HG03097 (cell line): Measurements from ENCODE around the gene LDB3.

Experiments used
- ATAC-seq: cut with Tn5 transposase; IDR thresholded peaks from one replicate; pipeline ENCODE4 v1.9.1; 2021; ENCODE audit not compliant: unreplicated experiment, low FRiP score

The LDB3 gene

DNA sequence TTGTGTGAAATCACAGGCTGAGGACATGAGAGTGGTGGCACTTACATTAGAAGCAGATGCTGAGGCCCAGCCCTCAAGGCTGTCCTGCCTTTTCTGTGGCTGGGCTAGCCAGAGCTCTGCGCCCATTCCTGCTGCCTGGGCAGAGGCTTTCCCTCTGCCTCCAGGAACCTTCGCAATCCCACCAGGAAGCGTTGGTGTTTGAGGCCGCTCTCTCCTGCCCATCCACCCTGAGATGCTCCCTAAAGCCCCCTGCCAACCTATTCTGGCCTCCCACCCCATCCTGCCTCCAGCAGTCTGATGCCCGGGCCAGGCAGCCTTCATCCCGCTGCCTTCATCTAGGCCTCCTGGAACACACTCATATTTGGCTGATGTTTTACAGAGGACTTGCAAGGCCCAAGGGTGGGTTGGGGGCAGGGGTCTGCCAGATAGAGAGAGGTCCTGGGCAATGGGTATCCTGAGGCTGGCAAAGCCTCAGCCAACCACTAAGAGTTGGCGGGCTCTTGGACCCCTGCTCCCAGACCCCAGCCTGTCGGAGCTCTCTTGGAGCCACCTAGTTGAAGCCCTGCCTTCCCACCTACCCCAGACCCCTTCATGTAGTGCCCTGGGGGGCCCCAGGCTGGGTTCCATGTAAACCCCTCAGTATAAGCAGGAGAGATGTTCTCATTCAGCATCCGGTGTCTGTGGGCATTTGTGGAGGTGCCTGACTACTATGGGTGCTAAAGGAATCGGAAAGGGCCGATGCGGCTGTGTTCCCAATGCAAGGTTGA is 32.7 kb downstream of the LDB3 start:
- ATAC-seq = no peak

DNA sequence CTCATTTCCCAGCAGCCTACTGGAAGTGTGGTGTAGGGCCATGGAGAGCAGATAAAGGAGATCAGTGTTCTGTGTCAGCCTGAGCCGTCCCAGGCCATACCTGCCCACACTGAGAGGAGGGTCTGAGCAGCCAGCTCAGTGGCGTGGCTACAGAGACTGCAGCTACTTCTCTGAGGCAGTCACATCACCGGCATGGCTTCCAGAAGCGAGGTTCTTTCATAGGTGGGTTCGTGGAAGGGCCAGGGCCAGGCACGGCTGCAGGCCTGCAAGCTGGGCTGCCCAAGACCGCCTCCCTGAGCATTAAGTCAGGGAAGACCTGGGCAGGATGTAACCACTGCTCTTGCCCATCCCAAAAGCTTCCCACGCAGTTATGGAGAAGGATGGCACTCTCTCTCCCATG is 34.9 kb downstream of the LDB3 start:
- ATAC-seq = no peak

GRCh38 chr10:86705139-86705538 is 36.8 kb downstream of the LDB3 start:
- no peak for ATAC-seq

DNA sequence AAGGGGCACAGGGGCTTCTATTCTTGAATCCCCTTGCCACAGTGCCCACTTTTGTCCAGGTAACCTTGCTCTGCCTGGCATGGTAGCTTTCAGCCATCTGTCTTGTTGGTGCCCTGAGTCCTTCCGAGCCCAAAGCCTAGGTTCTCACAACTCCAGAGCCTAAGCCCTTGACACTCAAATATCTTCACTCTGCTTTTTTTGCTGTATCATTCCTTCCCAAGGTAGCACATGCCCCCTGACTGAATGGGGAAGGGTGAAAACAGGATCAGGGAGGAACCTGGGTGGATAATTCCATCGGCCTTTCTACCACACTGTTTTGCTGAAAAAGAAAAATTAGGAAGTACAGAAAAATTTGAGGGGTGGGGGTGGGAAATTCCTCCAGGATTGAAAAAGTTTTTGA is 37.6 kb downstream of the LDB3 start:
- no peak for ATAC-seq

GRCh38 chr10:86706401-86706841 is 38.1 kb downstream of the LDB3 start:
- ATAC-seq = no peak

DNA sequence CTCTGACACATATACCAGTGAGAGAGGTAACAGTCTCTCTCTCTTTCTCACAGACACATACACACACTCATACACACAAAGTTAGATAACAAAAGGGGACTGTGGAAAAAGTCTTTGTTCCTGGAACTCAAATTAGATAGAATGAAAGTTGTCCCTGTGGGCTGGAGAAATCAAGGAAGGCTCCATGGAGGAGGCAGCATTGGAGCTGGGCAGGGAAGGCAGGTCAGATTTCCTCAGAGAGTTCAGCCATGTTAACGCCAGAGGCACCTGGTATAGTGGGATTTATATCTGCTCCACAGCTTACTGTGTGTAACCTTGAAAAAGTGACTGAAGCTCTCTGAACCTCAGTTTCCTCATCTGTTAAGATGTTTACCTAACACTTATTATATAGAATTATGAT is 38.7 kb downstream of the LDB3 start:
- ATAC-seq = no peak

- no peak for ATAC-seq
Observed at GRCh38 chr10:86707505-86707904, 39.2 kb downstream of the LDB3 start.

GRCh38 chr10:86708068-86708782 is 39.9 kb downstream of the LDB3 start:
- no peak for ATAC-seq

GRCh38 chr10:86708783-86709380 is 40.6 kb downstream of the LDB3 start:
- ATAC-seq = no peak

GRCh38 chr10:86709396-86710185 is 41.3 kb downstream of the LDB3 start:
- no peak for ATAC-seq

GRCh38 chr10:86710987-86711512 is 42.7 kb downstream of the LDB3 start:
- ATAC-seq = peak; percentile 85

DNA sequence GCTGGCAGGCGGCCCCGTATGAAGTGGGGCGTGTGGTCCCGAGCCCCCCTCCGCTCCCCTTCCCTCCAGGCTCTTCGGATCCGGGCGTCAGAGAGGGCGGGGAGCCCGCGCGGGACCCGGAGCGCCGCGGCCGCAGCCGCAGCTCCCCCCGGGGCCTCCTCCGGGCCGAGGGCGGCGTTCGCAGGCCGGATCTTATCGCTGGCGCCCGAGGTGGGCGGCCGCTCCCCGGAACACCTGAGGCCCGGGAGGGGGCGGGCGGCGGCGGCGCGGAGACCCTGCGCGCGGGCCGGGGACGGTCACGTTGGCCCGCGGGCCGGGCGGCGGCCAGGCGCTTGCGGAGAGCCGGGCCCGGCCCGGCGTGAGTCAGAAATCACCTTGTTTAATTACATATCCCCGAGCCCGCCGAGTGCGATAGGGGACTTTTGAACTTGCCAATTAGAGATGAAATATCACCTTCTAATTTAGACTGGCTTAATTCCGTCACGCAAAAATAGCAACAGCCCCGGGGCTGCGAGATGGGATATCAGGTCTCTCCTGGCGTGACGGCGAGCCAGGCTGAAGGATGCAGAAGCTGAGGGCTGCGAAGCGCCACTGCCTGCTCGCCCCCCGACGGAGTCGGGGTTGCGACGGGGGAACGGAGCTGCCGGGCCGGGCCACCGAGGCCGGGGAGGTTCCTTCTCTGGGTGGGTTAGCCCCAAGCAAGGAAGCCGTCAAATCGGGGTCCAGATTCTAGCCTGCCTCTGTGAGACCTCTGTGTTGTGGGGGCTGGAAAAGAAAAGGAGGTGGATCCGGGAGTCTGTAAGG is 43.4 kb downstream of the LDB3 start:
- ATAC-seq = peak; percentile 43

DNA sequence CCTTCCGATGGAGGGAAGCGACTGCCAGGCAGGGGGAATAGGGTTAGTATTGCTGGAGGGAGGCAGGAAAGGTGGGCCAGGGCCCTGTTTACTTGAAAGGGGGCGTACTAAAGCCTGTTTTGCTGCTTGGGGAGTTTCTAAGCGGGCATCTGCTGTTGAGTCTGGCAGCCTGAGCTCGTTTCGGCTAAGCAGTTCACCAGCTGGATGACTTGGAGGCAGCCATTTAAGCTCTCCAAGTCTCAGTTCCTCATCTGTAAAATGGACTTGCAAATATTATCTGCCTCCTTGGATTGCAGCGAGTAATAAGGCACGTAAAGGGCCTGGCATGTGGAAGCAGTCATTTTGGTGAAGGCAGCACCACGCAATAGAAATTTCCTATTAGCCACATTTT is 44.0 kb downstream of the LDB3 start:
- ATAC-seq = no peak

DNA sequence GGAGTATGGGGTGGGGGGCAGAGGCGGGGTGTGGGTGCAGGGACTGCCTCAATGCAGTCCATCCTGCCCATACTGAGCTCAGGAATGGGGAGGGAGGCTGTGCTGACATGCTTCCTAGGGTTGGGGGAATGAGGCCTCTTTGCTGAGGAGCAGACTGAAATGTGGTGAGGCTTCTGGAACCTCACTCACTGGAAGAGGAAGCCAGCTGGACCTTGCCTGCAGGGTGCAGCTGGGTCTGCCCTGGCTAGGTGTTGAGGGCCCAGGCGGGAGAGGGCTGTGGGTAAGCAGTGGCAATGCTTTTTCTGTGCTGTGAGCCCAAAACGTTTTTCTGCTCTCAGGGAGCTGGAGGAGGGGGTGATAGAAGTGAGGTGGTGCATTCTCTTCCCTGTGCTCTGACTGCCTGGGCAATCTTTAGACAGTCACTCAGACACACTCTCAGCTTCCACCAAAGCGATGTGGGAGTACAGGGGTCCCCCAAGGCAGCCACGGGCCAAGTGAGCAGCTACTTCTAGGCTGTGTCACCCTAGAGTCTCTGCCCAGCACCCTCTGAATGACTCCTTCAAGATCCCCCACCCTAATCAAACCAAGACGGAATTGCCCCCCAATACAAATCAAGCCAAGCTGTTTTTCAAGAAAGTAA is 47.0 kb downstream of the LDB3 start:
- no peak for ATAC-seq

GRCh38 chr10:86715836-86716235 is 47.5 kb downstream of the LDB3 start:
- ATAC-seq = no peak

- ATAC-seq = no peak
Observed at GRCh38 chr10:86716466-86716865, 48.2 kb downstream of the LDB3 start.

DNA sequence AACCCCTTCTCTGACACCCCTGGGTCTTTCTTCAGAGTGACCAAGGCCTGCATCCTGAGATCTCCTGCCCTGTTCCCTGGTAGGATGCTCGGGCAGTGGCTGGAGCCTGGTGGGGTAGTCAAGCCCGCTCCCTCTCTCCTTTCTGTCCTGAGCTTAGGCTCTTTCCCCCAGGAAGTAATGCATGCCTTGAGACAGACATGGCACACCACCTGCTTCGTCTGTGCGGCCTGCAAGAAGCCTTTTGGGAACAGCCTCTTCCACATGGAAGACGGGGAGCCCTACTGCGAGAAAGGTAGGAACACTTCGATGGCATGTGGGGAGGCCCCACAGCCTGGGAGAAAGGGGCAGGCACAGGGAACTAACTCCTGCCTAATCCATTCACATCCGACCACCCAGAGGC is 50.2 kb downstream of the LDB3 start:
- no peak for ATAC-seq

GRCh38 chr10:86721232-86721631 is 52.9 kb downstream of the LDB3 start:
- no peak for ATAC-seq

DNA sequence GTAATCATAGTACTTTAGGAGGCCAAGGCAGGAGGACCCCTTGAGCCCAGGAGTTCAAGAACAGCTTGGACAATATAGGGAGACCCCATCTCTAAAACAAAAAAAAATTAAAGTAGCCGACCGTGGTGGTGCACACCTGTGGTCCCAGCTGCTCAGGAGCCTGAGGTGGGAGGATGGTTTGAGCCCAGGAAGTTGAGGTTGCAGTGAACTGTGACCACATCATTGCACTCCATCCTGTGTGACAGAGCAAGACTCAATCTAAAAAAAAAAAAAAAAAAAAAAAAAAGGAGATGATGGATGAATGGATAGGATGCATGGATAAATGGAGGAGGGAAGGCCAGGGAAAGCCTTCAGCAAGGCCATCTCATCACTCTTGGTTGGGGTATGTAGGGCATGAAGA is 54.7 kb downstream of the LDB3 start:
- no peak for ATAC-seq
